GM12872 (cell line): ENCODE data around the gene MMP21.

Source experiments
- TF ChIP-seq, protein P1 (sequence below): IDR thresholded peaks from 3 replicates; pipeline ENCODE4 v1.5.1; 2011; ENCODE audit warnings: low read depth, mild to moderate bottlenecking, low read length, moderate library complexity; ENCODE audit not compliant: insufficient read depth

Gene MMP21

GRCh38 chr10:125792342-125793300 lies 17.0 kb upstream of the MMP21 start:
- TF ChIP-seq, protein P1, sequence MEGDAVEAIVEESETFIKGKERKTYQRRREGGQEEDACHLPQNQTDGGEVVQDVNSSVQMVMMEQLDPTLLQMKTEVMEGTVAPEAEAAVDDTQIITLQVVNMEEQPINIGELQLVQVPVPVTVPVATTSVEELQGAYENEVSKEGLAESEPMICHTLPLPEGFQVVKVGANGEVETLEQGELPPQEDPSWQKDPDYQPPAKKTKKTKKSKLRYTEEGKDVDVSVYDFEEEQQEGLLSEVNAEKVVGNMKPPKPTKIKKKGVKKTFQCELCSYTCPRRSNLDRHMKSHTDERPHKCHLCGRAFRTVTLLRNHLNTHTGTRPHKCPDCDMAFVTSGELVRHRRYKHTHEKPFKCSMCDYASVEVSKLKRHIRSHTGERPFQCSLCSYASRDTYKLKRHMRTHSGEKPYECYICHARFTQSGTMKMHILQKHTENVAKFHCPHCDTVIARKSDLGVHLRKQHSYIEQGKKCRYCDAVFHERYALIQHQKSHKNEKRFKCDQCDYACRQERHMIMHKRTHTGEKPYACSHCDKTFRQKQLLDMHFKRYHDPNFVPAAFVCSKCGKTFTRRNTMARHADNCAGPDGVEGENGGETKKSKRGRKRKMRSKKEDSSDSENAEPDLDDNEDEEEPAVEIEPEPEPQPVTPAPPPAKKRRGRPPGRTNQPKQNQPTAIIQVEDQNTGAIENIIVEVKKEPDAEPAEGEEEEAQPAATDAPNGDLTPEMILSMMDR, result no peak

DNA sequence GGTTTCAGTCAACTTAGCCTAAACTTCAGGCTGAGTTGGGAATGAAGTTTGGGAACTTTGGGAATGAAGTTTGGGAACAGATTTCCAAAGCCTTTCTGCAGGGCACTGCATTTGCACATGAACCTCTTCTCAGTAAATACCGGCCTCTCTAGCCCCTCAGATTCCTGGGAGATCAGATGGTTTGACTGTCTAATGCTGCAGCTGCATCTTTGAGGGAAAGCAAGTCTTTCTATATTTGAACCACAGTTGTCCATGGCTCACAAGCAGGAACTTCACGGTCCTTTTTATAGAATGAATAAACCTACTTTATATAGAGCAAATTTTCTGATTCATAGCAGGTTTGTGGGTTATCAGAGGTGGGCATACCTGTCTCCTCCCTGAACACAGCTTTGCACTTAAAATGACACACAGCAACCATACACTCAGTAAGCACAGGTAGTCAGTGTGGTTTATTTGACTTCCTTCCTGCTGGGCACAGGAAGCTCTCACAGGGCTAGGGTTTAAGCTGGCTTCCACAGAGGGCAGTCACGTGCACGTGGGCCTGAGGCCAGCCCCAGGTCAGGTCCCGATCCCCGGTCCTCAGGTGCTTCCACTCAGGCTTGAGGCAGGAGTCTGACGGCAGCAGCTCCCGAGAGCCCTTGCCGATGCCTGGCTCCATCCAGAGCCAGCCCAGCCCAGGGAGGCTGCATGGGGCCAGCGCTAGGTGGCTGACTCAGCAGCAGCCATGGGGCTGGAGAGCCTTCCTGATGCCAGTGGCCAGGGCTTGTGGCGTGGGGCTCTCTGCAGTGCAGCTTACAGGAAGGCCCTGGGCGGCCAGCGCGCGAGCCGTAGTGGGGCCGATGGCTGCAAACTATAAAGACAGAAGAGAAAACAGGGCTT lies 12.8 kb upstream of the MMP21 start:
- TF ChIP-seq, protein P1, result no peak

DNA sequence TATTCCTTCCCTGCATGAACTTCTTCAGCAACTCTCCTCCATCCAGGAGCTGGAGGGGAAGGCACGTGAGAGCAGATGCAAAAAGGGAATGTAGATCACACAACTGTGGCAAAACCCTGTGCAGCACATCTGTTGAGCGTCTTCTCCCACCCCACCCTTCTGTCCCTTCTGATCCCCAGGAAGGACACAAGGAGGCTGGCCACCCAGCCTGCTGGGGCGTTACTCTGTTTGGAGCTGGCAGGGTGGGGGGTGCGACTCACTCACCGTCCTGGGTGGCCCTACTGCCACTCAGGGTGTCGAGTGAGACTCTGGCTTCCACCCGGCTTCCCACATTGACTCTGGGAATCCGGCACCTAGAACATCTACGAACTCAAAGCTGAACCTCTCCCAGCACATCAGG lies 10.2 kb upstream of the MMP21 start:
- TF ChIP-seq, protein P1, result no peak

DNA sequence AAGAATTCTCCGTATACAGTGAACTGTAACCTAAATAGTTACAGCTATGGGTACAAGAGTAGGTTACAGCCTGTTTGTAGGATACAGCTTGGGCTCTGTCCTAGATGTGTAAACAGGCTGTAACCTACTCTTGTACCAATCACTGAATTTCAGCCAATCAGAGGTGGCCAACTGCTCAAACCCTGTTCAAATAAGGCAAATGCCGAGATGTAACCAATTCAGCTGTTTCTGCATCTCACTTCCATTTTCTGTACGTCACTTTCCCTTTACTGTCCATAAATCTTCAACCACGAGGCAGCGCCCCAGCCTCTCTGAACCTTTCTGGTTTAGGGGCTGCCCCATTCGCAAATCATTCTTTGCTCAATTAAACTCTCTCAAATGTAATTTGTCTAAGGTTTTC lies 8.3 kb upstream of the MMP21 start:
- TF ChIP-seq, protein P1, result peak; percentile 7; the same call in 1 of the 3 replicates

DNA sequence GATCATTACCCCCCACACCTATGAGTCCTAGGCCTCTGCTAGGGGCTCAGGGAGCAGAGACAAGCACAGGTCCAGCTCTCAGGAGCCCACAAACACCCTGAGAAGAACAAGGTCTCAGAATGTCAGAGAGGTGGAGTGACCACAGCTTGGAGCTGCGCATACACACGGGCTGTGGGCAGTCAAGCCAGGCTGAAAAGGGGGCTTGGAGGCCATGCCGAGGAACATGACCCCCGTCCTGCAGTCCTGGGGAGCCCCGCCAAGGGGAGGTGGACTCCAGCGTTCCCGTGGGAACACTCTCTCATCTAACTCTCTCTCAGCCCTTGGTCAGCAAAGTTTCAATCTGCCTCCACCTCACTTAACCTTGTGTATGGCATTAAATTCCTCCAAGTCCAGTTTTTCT lies 7.8 kb upstream of the MMP21 start:
- TF ChIP-seq, protein P1, result no peak

DNA sequence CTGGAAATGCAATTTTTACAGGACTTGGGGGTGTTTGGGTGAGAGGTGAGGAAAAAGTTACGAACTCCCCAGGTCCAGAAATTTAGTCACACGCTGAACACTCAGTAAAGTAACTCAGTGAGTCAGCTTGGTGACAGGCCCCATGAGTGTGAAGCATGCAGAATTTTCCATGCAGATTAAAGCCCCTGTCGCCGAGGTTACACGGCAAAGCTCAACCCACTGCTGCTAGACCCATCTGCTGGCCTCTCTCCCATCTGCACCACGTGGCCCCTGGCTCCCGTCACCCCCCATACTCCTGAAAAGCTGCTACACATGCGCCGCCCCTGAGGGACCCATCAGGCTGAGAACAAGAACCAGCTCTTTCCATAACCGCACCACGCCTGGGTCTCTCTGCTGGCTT lies 7.0 kb upstream of the MMP21 start:
- TF ChIP-seq, protein P1, result no peak

GRCh38 chr10:125782054-125782453 lies 6.4 kb upstream of the MMP21 start:
- TF ChIP-seq, protein P1, result no peak
